Measurements from ENCODE around the gene CYP3A7.

GRCh38 chr7:99728615-99729014 lies 6.4 kb downstream of the CYP3A7 start:
- TF ChIP-seq CTCF (IDR thresholded peaks at IDR 0.05) (no peak), POLR2A (IDR thresholded peaks at IDR 0.05) (no peak)

All from uterus (tissue), 2 donors.